ENCODE measurements around the gene SRPK3. TPM values are rescaled to one million over a fixed set of nuclear protein-coding genes. Genes with fewer than 3 reads are reported as not detected.

SRPK3 gene
- total and polyA plus RNA-seq, 7 experiments from 2014 or later = not detected

GRCh38 chrX:153762626-153763173 is 18.1 kb upstream of the SRPK3 start:
- Histone ChIP-seq H3K27ac (ENCODE audit: low read depth, low read length) (no peak overlapping the region), H3K27me3 (ENCODE audit: control insufficient read depth in 2 of 2, insufficient read depth in 2 of 2, low read length in 2 of 2) (no peaks in the 10 kb centered on the region), H3K36me3 (ENCODE audit: control insufficient read depth in 2 of 3, insufficient read depth in 3 of 3, low read length in 3 of 3) (no peaks in the 10 kb centered on the region), H3K9me3 (ENCODE audit: control insufficient read depth in 2 of 3, low read length in 3 of 3) (no peaks in the 10 kb centered on the region), H3K4me3 (ENCODE audit: low read length) (no peak overlapping the region), H3K4me1 (ENCODE audit: control insufficient read depth in 2 of 2, insufficient read depth in 2 of 2, low read length in 2 of 2) (no peaks in the 10 kb centered on the region)
- H3K4me3 Mint-ChIP-seq = no peak overlapping the region
- CTCF ChIA-PET = interaction anchor here (0.6 to 2.3 kb wide), 6 partner anchors 9 to 258 kb away, joined by 3 to 8 read pairs (median 6); no protein-coding TSS in a partner anchor
- peaks cover 0 to 7% (median 5%) of the 10 kb centered on the region in 7 donors for H3K4me1 Mint-ChIP-seq
- no peaks in the 10 kb centered on the region for H3K36me3 Mint-ChIP-seq
- peaks cover 0 to 5% (median 0%) of the 10 kb centered on the region in 5 donors for H3K27me3 Mint-ChIP-seq
- H3K9me3 Mint-ChIP-seq = no peaks in the 10 kb centered on the region
- intact Hi-C loops (cut with micrococcal nuclease) = loop anchor here (5.0 to 10.0 kb wide), 2 partner anchors 140 to 292 kb away; partner anchors contain the start of gene AVPR2 (in 1 of the 2)
- POLR2A ChIA-PET = interaction anchor here (0.7 kb wide), 1 partner anchor 190 kb away, joined by 3 read pairs; no protein-coding TSS in a partner anchor
- no peak overlapping the region for H3K27ac Mint-ChIP-seq
- DNase-seq (no peak), ATAC-seq (no peak)

GRCh38 chrX:153763298-153763932 is 17.4 kb upstream of the SRPK3 start:
- Histone ChIP-seq H3K27ac (ENCODE audit: low read depth, low read length) (no peak overlapping the region), H3K9me3 (ENCODE audit: control insufficient read depth in 2 of 3, low read length in 3 of 3) (no peaks in the 10 kb centered on the region), H3K27me3 (ENCODE audit: control insufficient read depth in 2 of 2, insufficient read depth in 2 of 2, low read length in 2 of 2) (no peaks in the 10 kb centered on the region), H3K36me3 (ENCODE audit: control insufficient read depth in 2 of 3, insufficient read depth in 3 of 3, low read length in 3 of 3) (no peaks in the 10 kb centered on the region), H3K4me1 (ENCODE audit: control insufficient read depth in 2 of 2, insufficient read depth in 2 of 2, low read length in 2 of 2) (no peaks in the 10 kb centered on the region), H3K4me3 (ENCODE audit: low read length) (no peak overlapping the region)
- Mint-ChIP-seq H3K4me1 (peaks cover 0 to 10% (median 5%) of the 10 kb centered on the region in 7 donors), H3K27ac (no peak overlapping the region), H3K27me3 (peaks cover 0 to 2% (median 0%) of the 10 kb centered on the region in 5 donors), H3K36me3 (no peaks in the 10 kb centered on the region), H3K4me3 (no peak overlapping the region), H3K9me3 (no peaks in the 10 kb centered on the region)
- intact Hi-C loops (cut with micrococcal nuclease) = loop anchor here (5.0 to 10.0 kb wide), 2 partner anchors 139 to 291 kb away; partner anchors contain the start of gene AVPR2 (in 1 of the 2)
- CTCF ChIA-PET = interaction anchor here (0.6 to 2.3 kb wide), 10 partner anchors 9 to 945 kb away, joined by 3 to 8 read pairs (median 4); no protein-coding TSS in a partner anchor
- ATAC-seq (no peak), DNase-seq (peak in 1 of 9 donors; percentile 8)
- POLR2A ChIA-PET = interaction anchor here (0.6 to 1.0 kb wide), 5 partner anchors 160 to 244 kb away, joined by 3 to 5 read pairs (median 3); no protein-coding TSS in a partner anchor

GRCh38 chrX:153763989-153764755 is 16.7 kb upstream of the SRPK3 start, which contains the start of gene PLXNB3:
Gene PLXNB3 (plus strand): TSS chrX:153764249. CDS start chrX:153765536, 1,287 bp downstream.
- peaks cover 0 to 2% (median 0%) of the 10 kb centered on the region in 5 donors for H3K27me3 Mint-ChIP-seq
- peaks cover 0 to 10% (median 5%) of the 10 kb centered on the region in 7 donors for H3K4me1 Mint-ChIP-seq
- H3K27ac Mint-ChIP-seq = peak within 1 kb of the TSS in 1 of 9 donors; percentile 70
- POLR2A ChIA-PET = interaction anchor here (0.6 to 1.0 kb wide), 5 partner anchors 73 to 245 kb away, joined by 3 to 5 read pairs (median 3); no protein-coding TSS in a partner anchor
- intact Hi-C loops (cut with micrococcal nuclease) = loop anchor here (1.0 to 10.0 kb wide), 4 partner anchors 138 to 291 kb away; partner anchors contain the start of gene AVPR2 (in 1 of the 2)
- peak; percentile 48 to 84 (median 68) for DNase-seq
- Histone ChIP-seq H3K36me3 (ENCODE audit: control insufficient read depth in 2 of 3, insufficient read depth in 3 of 3, low read length in 3 of 3) (no peaks in the 10 kb centered on the region), H3K27ac (ENCODE audit: low read depth, low read length) (no peak within 1 kb of the TSS), H3K4me3 (ENCODE audit: low read length) (no peak within 1 kb of the TSS), H3K27me3 (ENCODE audit: control insufficient read depth in 2 of 2, insufficient read depth in 2 of 2, low read length in 2 of 2) (no peaks in the 10 kb centered on the region), H3K9me3 (ENCODE audit: control insufficient read depth in 2 of 3, low read length in 3 of 3) (no peaks in the 10 kb centered on the region), H3K4me1 (ENCODE audit: control insufficient read depth in 2 of 2, insufficient read depth in 2 of 2, low read length in 2 of 2) (no peaks in the 10 kb centered on the region)
- ATAC-seq = peak; percentile 92
- H3K4me3 Mint-ChIP-seq = no peak within 1 kb of the TSS
- no peaks in the 10 kb centered on the region for H3K9me3 Mint-ChIP-seq
- no peaks in the 10 kb centered on the region for H3K36me3 Mint-ChIP-seq
- CTCF ChIA-PET = interaction anchor here (0.6 to 2.3 kb wide), 10 partner anchors 10 to 946 kb away, joined by 3 to 8 read pairs (median 4); no protein-coding TSS in a partner anchor

DNA sequence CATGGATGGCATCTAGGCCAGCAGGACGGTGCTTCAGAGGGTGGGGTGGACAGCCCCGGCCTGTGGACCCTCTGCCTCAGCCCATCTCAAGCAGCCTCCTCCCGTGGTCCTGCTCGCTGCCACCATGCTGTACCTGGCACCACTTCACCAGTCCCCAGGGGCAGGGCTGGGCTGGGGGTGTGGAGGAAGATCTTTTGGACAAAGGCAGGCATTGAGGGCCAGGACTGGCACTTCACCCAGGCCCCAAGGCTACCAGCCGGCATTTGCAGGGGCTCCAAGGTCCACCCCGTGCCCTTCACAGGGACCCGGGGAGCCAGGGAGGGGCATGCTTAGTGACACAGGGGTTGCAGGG is 16.1 kb upstream of the SRPK3 start:
- POLR2A ChIA-PET = no interaction called here
- intact Hi-C loops (cut with micrococcal nuclease) = loop anchor here (1.0 to 10.0 kb wide), 4 partner anchors 138 to 290 kb away; partner anchors contain the start of gene AVPR2 (in 1 of the 2)

GRCh38 chrX:153765138-153766079 is 15.4 kb upstream of the SRPK3 start:
- Histone ChIP-seq H3K27me3 (ENCODE audit: control insufficient read depth in 2 of 2, insufficient read depth in 2 of 2, low read length in 2 of 2) (no peaks in the 10 kb centered on the region), H3K27ac (ENCODE audit: low read depth, low read length) (no peak overlapping the region), H3K36me3 (ENCODE audit: control insufficient read depth in 2 of 3, insufficient read depth in 3 of 3, low read length in 3 of 3) (no peaks in the 10 kb centered on the region), H3K4me1 (ENCODE audit: control insufficient read depth in 2 of 2, insufficient read depth in 2 of 2, low read length in 2 of 2) (no peaks in the 10 kb centered on the region), H3K9me3 (ENCODE audit: control insufficient read depth in 2 of 3, low read length in 3 of 3) (no peaks in the 10 kb centered on the region), H3K4me3 (ENCODE audit: low read length) (no peak overlapping the region)
- peak in 1 of 9 donors; percentile 19 for DNase-seq
- Mint-ChIP-seq H3K27me3 (peaks cover 0 to 2% (median 0%) of the 10 kb centered on the region in 5 donors), H3K27ac (no peak overlapping the region), H3K36me3 (no peaks in the 10 kb centered on the region), H3K4me1 (peaks cover 0 to 10% (median 5%) of the 10 kb centered on the region in 7 donors), H3K9me3 (no peaks in the 10 kb centered on the region), H3K4me3 (no peak overlapping the region)
- ChIA-PET CTCF (interaction anchor here (1.1 kb wide), 1 partner anchor 185 kb away, joined by 6 read pairs; no protein-coding TSS in a partner anchor), POLR2A (no interaction called here)
- intact Hi-C loops (cut with micrococcal nuclease) = loop anchor here in 1 of 2 donors (10.0 kb wide), 1 partner anchor 289 kb away; no protein-coding TSS in a partner anchor
- no peak for ATAC-seq

More for the DNA sequence above, 16.1 kb upstream of the SRPK3 start:
- ATAC-seq (no peak), DNase-seq (no peak)
- CTCF ChIA-PET = interaction anchor here (1.1 to 2.3 kb wide), 3 partner anchors 185 to 193 kb away, joined by 4 to 8 read pairs (median 6); no protein-coding TSS in a partner anchor
- H3K4me3 ChIP-seq (ENCODE audit: low read length) = no peak overlapping the region
- Mint-ChIP-seq H3K4me1 (peaks cover 0 to 10% (median 5%) of the 10 kb centered on the region in 7 donors), H3K27me3 (peaks cover 0 to 2% (median 0%) of the 10 kb centered on the region in 5 donors), H3K27ac (no peak overlapping the region), H3K9me3 (no peaks in the 10 kb centered on the region), H3K4me3 (no peak overlapping the region), H3K36me3 (no peaks in the 10 kb centered on the region)
- no peak overlapping the region for H3K27ac ChIP-seq (ENCODE audit: low read depth, low read length)
- H3K27me3 ChIP-seq (ENCODE audit: control insufficient read depth in 2 of 2, insufficient read depth in 2 of 2, low read length in 2 of 2) = no peaks in the 10 kb centered on the region
- no peaks in the 10 kb centered on the region for H3K36me3 ChIP-seq (ENCODE audit: control insufficient read depth in 2 of 3, insufficient read depth in 3 of 3, low read length in 3 of 3)
- H3K9me3 ChIP-seq (ENCODE audit: control insufficient read depth in 2 of 3, low read length in 3 of 3) = no peaks in the 10 kb centered on the region
- H3K4me1 ChIP-seq (ENCODE audit: control insufficient read depth in 2 of 2, insufficient read depth in 2 of 2, low read length in 2 of 2) = no peaks in the 10 kb centered on the region

All from naive thymus-derived CD4-positive, alpha-beta T cell (primary cell).